ENCODE data around the gene CCDC6.

DNA sequence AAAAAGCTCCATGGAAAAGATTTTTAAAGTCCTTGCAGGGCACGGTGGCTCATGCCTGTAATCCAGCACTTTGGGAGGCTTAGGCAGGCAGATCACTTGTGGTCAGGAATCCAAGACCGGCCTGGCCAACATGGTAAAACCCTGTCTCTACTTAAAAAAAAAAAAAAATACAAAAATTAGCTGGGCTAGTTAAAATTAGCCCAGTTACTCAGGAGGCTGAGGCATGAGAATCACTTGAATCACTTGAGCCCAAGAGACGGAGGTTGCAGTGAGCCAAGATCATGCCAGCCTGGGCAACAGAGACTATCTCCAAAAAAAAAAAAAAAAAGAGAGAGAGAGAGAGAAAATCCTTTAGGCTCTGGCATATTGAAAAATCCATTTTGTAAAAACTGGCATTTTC is 61.9 kb downstream of the CCDC6 start:
- TF ChIP-seq POLR2A (IDR thresholded peaks at IDR 0.05) = no peak
- TF ChIP-seq, protein P1, sequence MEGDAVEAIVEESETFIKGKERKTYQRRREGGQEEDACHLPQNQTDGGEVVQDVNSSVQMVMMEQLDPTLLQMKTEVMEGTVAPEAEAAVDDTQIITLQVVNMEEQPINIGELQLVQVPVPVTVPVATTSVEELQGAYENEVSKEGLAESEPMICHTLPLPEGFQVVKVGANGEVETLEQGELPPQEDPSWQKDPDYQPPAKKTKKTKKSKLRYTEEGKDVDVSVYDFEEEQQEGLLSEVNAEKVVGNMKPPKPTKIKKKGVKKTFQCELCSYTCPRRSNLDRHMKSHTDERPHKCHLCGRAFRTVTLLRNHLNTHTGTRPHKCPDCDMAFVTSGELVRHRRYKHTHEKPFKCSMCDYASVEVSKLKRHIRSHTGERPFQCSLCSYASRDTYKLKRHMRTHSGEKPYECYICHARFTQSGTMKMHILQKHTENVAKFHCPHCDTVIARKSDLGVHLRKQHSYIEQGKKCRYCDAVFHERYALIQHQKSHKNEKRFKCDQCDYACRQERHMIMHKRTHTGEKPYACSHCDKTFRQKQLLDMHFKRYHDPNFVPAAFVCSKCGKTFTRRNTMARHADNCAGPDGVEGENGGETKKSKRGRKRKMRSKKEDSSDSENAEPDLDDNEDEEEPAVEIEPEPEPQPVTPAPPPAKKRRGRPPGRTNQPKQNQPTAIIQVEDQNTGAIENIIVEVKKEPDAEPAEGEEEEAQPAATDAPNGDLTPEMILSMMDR (IDR thresholded peaks at IDR 0.05 in 4 of 5, conservative IDR thresholded peaks at IDR 0.05 in 1 of 5) = no peak

Measured in gastrocnemius medialis (tissue), 4 donors.